Putamen (tissue), 1 donor: Measurements from ENCODE around the gene IL4I1.

Source experiments
- DNase-seq: peaks from one replicate; pipeline ENCODE4 v3.0.0-alpha.2; 2016; ENCODE audit warnings: low spot score

Gene IL4I1

GRCh38 chr19:49924004-49924880 lies 27.6 kb upstream of the IL4I1 start:
- DNase-seq, result no peak

- DNase-seq, result no peak
These were observed 26.6 kb upstream of the IL4I1 start for GRCh38 chr19:49923055-49924003.

- no peak for DNase-seq
These were observed 25.4 kb upstream of the IL4I1 start for GRCh38 chr19:49921871-49922795.

GRCh38 chr19:49920624-49921363 lies 24.1 kb upstream of the IL4I1 start:
- no peak for DNase-seq

- no peak for DNase-seq
These were observed 21.4 kb upstream of the IL4I1 start for GRCh38 chr19:49918089-49918488.

GRCh38 chr19:49916839-49917733 lies 20.4 kb upstream of the IL4I1 start:
- no peak for DNase-seq

GRCh38 chr19:49915271-49915670 lies 18.6 kb upstream of the IL4I1 start:
- no peak for DNase-seq

GRCh38 chr19:49913720-49914119 lies 17.0 kb upstream of the IL4I1 start:
- no peak for DNase-seq

- DNase-seq, result no peak
These were observed 16.4 kb upstream of the IL4I1 start for GRCh38 chr19:49912965-49913685.

GRCh38 chr19:49911381-49912145 lies 14.9 kb upstream of the IL4I1 start:
- peak; percentile 36 for DNase-seq

GRCh38 chr19:49910179-49910578 lies 13.5 kb upstream of the IL4I1 start:
- no peak for DNase-seq

GRCh38 chr19:49908480-49909420 lies 12.1 kb upstream of the IL4I1 start:
- no peak for DNase-seq

- DNase-seq, result no peak
These were observed 11.2 kb upstream of the IL4I1 start for GRCh38 chr19:49907745-49908446.

- peak; percentile 61 for DNase-seq
These were observed 10.3 kb upstream of the IL4I1 start for GRCh38 chr19:49906879-49907564.

- no peak for DNase-seq
These were observed 7.4 kb upstream of the IL4I1 start for GRCh38 chr19:49904136-49904535.
